HT1080 (cell line): ENCODE results near the gene FDXACB1. TPM values are rescaled to one million over a fixed set of nuclear protein-coding genes. Genes with fewer than 3 reads are reported as not detected.

Source experiments
- DNase-seq: peaks from one replicate; pipeline ENCODE4 v3.0.0-alpha.2; 2015; ENCODE audit warnings: low read depth
- polyA plus RNA-seq, 2 experiments: library from polyadenylated mRNA; depleted of rRNA; stranded (reverse); fragments of >200 nt; gene quantifications; 2 replicates each; pipeline ENCODE4 v1.2.3, GENCODE V29; 2015
- total RNA-seq: library from RNA; depleted of rRNA; stranded (reverse); fragments of >200 nt; shearing (Covaris generic); gene quantifications from 2 replicates; pipeline ENCODE4 v1.2.3, GENCODE V29; 2014; rRNA removed

The FDXACB1 gene
- total RNA-seq, result 6.0 and 7.0 TPM in 2 replicates
- 6.5 TPM in 2 replicates for polyA plus RNA-seq (2015; cell fraction: cytosol; rRNA removed)
- polyA plus RNA-seq (2015; cell fraction: nucleus; rRNA removed), result 7.1 and 7.7 TPM in 2 replicates

GRCh38 chr11:111878849-111879636 is at the start of gene FDXACB1, which contains the start of gene CFAP68:
Gene FDXACB1, minus strand, starts transcription at chr11:111879165. Its CDS starts 33 bp downstream, at chr11:111879132.
Gene CFAP68, plus strand, starts transcription at chr11:111879541. Its CDS starts 20 bp downstream, at chr11:111879561.
- peak; percentile 98 for DNase-seq

GRCh38 chr11:111926505-111927391 is 47.8 kb upstream of the FDXACB1 start:
- DNase-seq, result peak; percentile 93

GRCh38 chr11:111925953-111926352 is 47.0 kb upstream of the FDXACB1 start:
- no peak for DNase-seq

- DNase-seq, result no peak
Observed at GRCh38 chr11:111923951-111924350, 45.0 kb upstream of the FDXACB1 start.

GRCh38 chr11:111923351-111923788 is 44.4 kb upstream of the FDXACB1 start:
- peak; percentile 6 for DNase-seq

GRCh38 chr11:111922803-111923202 is 43.8 kb upstream of the FDXACB1 start:
- DNase-seq, result peak; percentile 35

- no peak for DNase-seq
Observed at GRCh38 chr11:111921541-111922230, 42.7 kb upstream of the FDXACB1 start.

GRCh38 chr11:111920908-111921307 is 41.9 kb upstream of the FDXACB1 start:
- no peak for DNase-seq

- peak; percentile 10 for DNase-seq
Observed at GRCh38 chr11:111918390-111919256, 39.7 kb upstream of the FDXACB1 start, which contains the start of gene C11orf52. Gene C11orf52, plus strand, starts transcription at chr11:111918913. Its CDS starts 60 bp downstream, at chr11:111918973.

GRCh38 chr11:111917788-111918187 is 38.8 kb upstream of the FDXACB1 start:
- no peak for DNase-seq

GRCh38 chr11:111917312-111917711 is 38.3 kb upstream of the FDXACB1 start:
- no peak for DNase-seq

GRCh38 chr11:111916768-111917167 is 37.8 kb upstream of the FDXACB1 start:
- no peak for DNase-seq

- DNase-seq, result peak; percentile 42
Observed at GRCh38 chr11:111913997-111914396, 35.0 kb upstream of the FDXACB1 start.

GRCh38 chr11:111913031-111913861 is 34.3 kb upstream of the FDXACB1 start:
- DNase-seq, result no peak

- no peak for DNase-seq
Observed at GRCh38 chr11:111912535-111912934, 33.6 kb upstream of the FDXACB1 start, which contains the start of gene HSPB2. Gene HSPB2, plus strand, starts transcription at chr11:111912734. Its CDS starts 96 bp downstream, at chr11:111912830.

- peak; percentile 36 for DNase-seq
Observed at GRCh38 chr11:111911563-111912401, 32.8 kb upstream of the FDXACB1 start, which contains the start of gene CRYAB. Gene CRYAB, minus strand, starts transcription at chr11:111911770. Its CDS starts 46 bp downstream, at chr11:111911724.

GRCh38 chr11:111910676-111911562 is 32.0 kb upstream of the FDXACB1 start:
- no peak for DNase-seq
